ENCODE results near the gene CDH19.

Gene CDH19

GRCh38 chr18:66523219-66523991 lies 80.5 kb downstream of the CDH19 start:
- TF ChIP-seq, protein P1, sequence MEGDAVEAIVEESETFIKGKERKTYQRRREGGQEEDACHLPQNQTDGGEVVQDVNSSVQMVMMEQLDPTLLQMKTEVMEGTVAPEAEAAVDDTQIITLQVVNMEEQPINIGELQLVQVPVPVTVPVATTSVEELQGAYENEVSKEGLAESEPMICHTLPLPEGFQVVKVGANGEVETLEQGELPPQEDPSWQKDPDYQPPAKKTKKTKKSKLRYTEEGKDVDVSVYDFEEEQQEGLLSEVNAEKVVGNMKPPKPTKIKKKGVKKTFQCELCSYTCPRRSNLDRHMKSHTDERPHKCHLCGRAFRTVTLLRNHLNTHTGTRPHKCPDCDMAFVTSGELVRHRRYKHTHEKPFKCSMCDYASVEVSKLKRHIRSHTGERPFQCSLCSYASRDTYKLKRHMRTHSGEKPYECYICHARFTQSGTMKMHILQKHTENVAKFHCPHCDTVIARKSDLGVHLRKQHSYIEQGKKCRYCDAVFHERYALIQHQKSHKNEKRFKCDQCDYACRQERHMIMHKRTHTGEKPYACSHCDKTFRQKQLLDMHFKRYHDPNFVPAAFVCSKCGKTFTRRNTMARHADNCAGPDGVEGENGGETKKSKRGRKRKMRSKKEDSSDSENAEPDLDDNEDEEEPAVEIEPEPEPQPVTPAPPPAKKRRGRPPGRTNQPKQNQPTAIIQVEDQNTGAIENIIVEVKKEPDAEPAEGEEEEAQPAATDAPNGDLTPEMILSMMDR (conservative IDR thresholded peaks at IDR 0.05; ENCODE audit: low read depth, low read length), result no peak
- DNase-seq (ENCODE audit: low read depth), result no peak
- no peak overlapping the region for H3K4me3 ChIP-seq (ENCODE audit: low read depth, low read length)

- H3K4me3 ChIP-seq (ENCODE audit: low read depth, low read length), result no peak overlapping the region
- peak; percentile 4 for DNase-seq (ENCODE audit: low read depth)
These were observed 89.9 kb downstream of the CDH19 start for GRCh38 chr18:66513996-66514395.

DNA sequence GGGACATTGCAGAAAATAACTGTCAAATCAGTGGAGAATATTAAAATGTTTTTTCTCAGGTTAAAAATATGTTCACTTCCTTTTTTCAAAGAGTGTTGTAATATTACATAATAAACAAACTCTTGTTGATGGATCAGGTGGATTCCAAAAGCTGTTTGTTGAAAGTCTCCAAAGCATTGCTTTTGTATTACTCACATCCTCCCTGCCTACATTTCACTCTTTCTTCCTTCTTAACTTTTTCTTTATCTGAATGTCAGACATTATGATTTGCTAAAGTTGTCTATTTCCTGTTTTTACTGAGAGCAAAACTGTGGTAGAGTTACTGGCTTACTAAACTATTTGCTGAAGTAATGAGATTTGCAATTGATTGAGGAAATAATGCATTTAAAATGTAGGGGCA lies 92.1 kb downstream of the CDH19 start:
- TF ChIP-seq, protein P1 (conservative IDR thresholded peaks at IDR 0.05; ENCODE audit: low read depth, low read length), result no peak
- DNase-seq (ENCODE audit: low read depth), result peak; percentile 62
- no peak overlapping the region for H3K4me3 ChIP-seq (ENCODE audit: low read depth, low read length)

More at GRCh38 chr18:66513996-66514395, 89.9 kb downstream of the CDH19 start:
- TF ChIP-seq, protein P1 (conservative IDR thresholded peaks at IDR 0.05; ENCODE audit: low read depth, low read length), result no peak

DNA sequence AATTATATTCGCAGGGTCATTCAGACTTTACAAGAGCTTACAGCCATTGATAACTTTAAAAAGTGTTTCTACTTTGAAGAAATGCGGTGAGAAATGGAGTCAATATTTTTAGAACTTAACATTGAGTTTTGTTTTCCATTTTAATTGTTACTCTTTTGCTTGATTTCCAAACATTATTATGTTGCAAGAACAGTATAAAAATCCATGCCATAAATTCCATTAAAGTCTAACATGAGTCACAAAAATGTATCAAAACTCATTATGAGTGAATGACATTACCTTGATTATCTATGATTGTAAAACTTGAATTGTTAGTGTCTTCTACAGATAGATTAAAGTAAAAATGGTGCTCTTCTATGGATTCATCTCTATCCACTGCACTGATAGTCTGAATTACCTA lies 92.6 kb downstream of the CDH19 start:
- TF ChIP-seq, protein P1 (conservative IDR thresholded peaks at IDR 0.05; ENCODE audit: low read depth, low read length), result no peak
- DNase-seq (ENCODE audit: low read depth), result no peak
- H3K4me3 ChIP-seq (ENCODE audit: low read depth, low read length), result no peak overlapping the region

GRCh38 chr18:66510357-66511045 lies 93.4 kb downstream of the CDH19 start:
- DNase-seq (ENCODE audit: low read depth), result peak; percentile 68
- no peak overlapping the region for H3K4me3 ChIP-seq (ENCODE audit: low read depth, low read length)
- TF ChIP-seq, protein P1 (conservative IDR thresholded peaks at IDR 0.05; ENCODE audit: low read depth, low read length), result no peak

GRCh38 chr18:66508937-66509336 lies 95.0 kb downstream of the CDH19 start:
- TF ChIP-seq, protein P1 (conservative IDR thresholded peaks at IDR 0.05; ENCODE audit: low read depth, low read length), result no peak
- no peak overlapping the region for H3K4me3 ChIP-seq (ENCODE audit: low read depth, low read length)
- no peak for DNase-seq (ENCODE audit: low read depth)
